ENCODE results near the gene GNAT2.

GNAT2 gene

DNA sequence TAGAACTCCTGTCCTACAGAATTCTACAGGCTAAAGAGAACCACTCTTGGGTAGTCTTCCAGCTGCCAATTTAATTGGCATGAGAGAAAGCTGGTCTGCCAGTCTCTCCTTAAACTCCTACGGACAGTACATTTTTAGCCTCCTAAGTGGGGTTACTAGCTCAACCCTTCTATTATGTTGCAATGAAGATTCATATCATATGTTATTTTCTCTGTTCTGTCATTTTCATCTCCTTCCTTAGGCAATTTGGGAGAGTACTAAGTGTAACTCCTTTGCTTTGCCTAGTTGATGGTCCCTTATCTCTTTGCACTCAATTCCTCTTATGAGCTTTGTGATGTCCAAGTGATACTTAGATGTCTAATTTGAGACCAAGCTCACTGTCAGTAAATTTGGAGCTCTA is 14.0 kb downstream of the GNAT2 start:
- no peak for TF ChIP-seq EZH2phosphoT487 (IDR thresholded peaks at IDR 0.05; ENCODE audit: low read depth)
- H3K4me3 ChIP-seq (ENCODE audit: low read length), result no peak overlapping the region
- H3K36me3 ChIP-seq (replicated peaks; ENCODE audit: low read depth, low read length), result no peaks in the 10 kb centered on the region
- no peak overlapping the region for H3K9ac ChIP-seq (ENCODE audit: low read length)
- H2AFZ ChIP-seq (ENCODE audit: low read depth, low read length), result no peak overlapping the region
- no peaks in the 10 kb centered on the region for H4K20me1 ChIP-seq (ENCODE audit: insufficient read depth, low read length)
- no peak overlapping the region for H3K27ac ChIP-seq (ENCODE audit: low read length)
- no peak overlapping the region for H3K4me2 ChIP-seq (ENCODE audit: low read length)
- H3K9me3 ChIP-seq (ENCODE audit: insufficient read depth, low read length), result no peaks in the 10 kb centered on the region
- no peaks in the 10 kb centered on the region for H3K4me1 ChIP-seq (ENCODE audit: low read length)
- no peaks in the 10 kb centered on the region for H3K79me2 ChIP-seq (ENCODE audit: low read length)
- no peaks in the 10 kb centered on the region for H3K27me3 ChIP-seq (ENCODE audit: low read depth, low read length)

DNA sequence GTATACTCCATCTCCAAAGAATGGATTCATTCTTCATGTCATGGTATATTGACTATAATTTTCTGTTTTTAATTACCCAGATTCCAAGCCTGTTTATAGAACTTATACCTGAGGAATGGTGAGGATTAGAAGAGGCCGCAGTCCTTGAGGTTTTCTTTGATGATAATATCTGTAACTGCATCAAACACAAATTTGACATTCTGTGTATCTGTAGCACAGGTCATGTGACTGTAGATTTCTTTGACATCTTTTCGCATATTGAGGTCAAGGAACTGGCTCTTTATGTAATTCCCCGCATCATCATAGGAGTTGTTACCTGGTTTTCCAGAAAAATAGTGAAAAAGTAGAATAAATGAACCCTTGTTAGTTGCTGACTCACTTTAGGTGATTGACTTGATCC is 16.2 kb downstream of the GNAT2 start:
- Histone ChIP-seq H3K27me3 (ENCODE audit: low read depth, low read length) (no peaks in the 10 kb centered on the region), H3K4me2 (ENCODE audit: low read length) (no peak overlapping the region), H3K27ac (ENCODE audit: low read length) (no peak overlapping the region), H4K20me1 (ENCODE audit: insufficient read depth, low read length) (no peaks in the 10 kb centered on the region), H3K79me2 (ENCODE audit: low read length) (no peaks in the 10 kb centered on the region), H3K4me1 (ENCODE audit: low read length) (no peaks in the 10 kb centered on the region), H3K4me3 (ENCODE audit: low read length) (no peak overlapping the region), H3K9ac (ENCODE audit: low read length) (no peak overlapping the region), H2AFZ (ENCODE audit: low read depth, low read length) (no peak overlapping the region), H3K36me3 (replicated peaks; ENCODE audit: low read depth, low read length) (no peaks in the 10 kb centered on the region), H3K9me3 (ENCODE audit: insufficient read depth, low read length) (no peaks in the 10 kb centered on the region)
- no peak for TF ChIP-seq EZH2phosphoT487 (IDR thresholded peaks at IDR 0.05; ENCODE audit: low read depth)
- TF ChIP-seq, protein P1, sequence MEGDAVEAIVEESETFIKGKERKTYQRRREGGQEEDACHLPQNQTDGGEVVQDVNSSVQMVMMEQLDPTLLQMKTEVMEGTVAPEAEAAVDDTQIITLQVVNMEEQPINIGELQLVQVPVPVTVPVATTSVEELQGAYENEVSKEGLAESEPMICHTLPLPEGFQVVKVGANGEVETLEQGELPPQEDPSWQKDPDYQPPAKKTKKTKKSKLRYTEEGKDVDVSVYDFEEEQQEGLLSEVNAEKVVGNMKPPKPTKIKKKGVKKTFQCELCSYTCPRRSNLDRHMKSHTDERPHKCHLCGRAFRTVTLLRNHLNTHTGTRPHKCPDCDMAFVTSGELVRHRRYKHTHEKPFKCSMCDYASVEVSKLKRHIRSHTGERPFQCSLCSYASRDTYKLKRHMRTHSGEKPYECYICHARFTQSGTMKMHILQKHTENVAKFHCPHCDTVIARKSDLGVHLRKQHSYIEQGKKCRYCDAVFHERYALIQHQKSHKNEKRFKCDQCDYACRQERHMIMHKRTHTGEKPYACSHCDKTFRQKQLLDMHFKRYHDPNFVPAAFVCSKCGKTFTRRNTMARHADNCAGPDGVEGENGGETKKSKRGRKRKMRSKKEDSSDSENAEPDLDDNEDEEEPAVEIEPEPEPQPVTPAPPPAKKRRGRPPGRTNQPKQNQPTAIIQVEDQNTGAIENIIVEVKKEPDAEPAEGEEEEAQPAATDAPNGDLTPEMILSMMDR (IDR thresholded peaks at IDR 0.05; ENCODE audit: low read depth, low read length), result no peak

DNA sequence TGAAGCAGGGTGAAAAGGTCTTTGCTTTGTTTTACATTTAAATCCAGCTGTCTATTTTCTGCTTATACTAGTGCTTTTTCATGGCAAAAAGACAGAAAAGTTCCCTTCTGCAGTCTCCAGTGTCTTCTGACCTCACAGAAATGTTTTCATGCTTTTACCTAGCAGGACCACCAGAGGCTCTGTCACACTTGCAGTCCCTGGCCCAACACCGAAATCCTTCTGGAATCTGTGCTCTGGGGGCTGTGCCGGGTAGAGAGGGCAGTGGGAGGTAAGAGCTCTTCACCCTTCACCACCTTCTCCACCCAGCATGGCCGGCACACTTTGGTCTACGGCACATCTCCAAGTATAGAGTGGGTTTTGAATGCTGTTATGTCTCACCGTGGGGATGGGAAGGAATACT is 20.8 kb downstream of the GNAT2 start:
- peaks cover 5% of the 10 kb centered on the region for H3K36me3 ChIP-seq (replicated peaks; ENCODE audit: low read depth, low read length)
- H3K4me2 ChIP-seq (ENCODE audit: low read length), result no peak overlapping the region
- H3K9ac ChIP-seq (ENCODE audit: low read length), result no peak overlapping the region
- H3K27me3 ChIP-seq (ENCODE audit: low read depth, low read length), result no peaks in the 10 kb centered on the region
- no peak overlapping the region for H2AFZ ChIP-seq (ENCODE audit: low read depth, low read length)
- H3K4me3 ChIP-seq (ENCODE audit: low read length), result no peak overlapping the region
- TF ChIP-seq, protein P1 (IDR thresholded peaks at IDR 0.05; ENCODE audit: low read depth, low read length), result no peak
- no peak for TF ChIP-seq EZH2phosphoT487 (IDR thresholded peaks at IDR 0.05; ENCODE audit: low read depth)
- no peaks in the 10 kb centered on the region for H3K4me1 ChIP-seq (ENCODE audit: low read length)
- H3K79me2 ChIP-seq (ENCODE audit: low read length), result no peaks in the 10 kb centered on the region
- no peaks in the 10 kb centered on the region for H3K9me3 ChIP-seq (ENCODE audit: insufficient read depth, low read length)
- H3K27ac ChIP-seq (ENCODE audit: low read length), result no peak overlapping the region
- H4K20me1 ChIP-seq (ENCODE audit: insufficient read depth, low read length), result no peaks in the 10 kb centered on the region

DNA sequence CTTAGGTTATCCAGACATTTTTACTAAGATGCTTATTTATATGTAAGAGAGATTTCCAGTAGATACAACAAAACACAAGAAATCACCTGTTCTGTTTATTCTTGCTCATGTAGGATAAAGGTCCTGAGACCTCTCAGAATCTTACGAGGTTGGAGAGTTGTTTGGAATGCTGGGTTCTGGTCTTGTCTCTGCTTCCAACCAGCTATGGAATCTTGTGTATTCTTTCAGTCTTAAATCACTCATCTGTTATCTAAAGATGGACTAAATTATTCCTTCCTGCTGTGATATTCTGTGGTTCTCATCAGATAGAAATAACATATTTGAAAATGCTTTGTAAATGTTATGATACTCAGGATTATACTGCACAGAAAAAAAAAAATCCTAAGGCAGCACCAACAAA is 21.3 kb downstream of the GNAT2 start:
- Histone ChIP-seq H4K20me1 (ENCODE audit: insufficient read depth, low read length) (no peaks in the 10 kb centered on the region), H3K4me1 (ENCODE audit: low read length) (no peaks in the 10 kb centered on the region), H2AFZ (ENCODE audit: low read depth, low read length) (no peak overlapping the region), H3K79me2 (ENCODE audit: low read length) (no peaks in the 10 kb centered on the region), H3K36me3 (replicated peaks; ENCODE audit: low read depth, low read length) (peaks cover 6% of the 10 kb centered on the region), H3K9ac (ENCODE audit: low read length) (no peak overlapping the region), H3K4me2 (ENCODE audit: low read length) (no peak overlapping the region), H3K27ac (ENCODE audit: low read length) (no peak overlapping the region), H3K27me3 (ENCODE audit: low read depth, low read length) (no peaks in the 10 kb centered on the region), H3K9me3 (ENCODE audit: insufficient read depth, low read length) (no peaks in the 10 kb centered on the region), H3K4me3 (ENCODE audit: low read length) (no peak overlapping the region)
- TF ChIP-seq EZH2phosphoT487 (IDR thresholded peaks at IDR 0.05; ENCODE audit: low read depth), result no peak

DNA sequence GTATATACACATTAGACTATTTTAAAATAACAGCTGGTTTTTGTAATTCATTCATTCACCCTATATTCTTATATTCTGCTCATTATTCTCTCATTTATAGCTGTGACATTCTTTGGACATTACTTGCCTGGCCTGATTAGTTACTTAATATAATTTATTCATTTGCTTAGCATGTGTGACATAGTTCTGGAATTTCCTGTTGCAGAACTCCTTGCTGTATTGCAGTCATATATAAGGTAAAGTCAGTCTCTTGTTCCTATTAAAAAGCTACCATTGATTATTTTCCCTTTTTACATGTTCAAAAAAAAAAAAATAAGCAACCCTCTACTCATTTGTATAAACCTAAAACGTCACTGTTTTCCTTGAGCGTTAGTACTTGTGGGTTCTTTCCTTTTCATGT is 23.9 kb downstream of the GNAT2 start:
- H3K9ac ChIP-seq (ENCODE audit: low read length), result no peak overlapping the region
- H3K27me3 ChIP-seq (ENCODE audit: low read depth, low read length), result no peaks in the 10 kb centered on the region
- no peak overlapping the region for H3K4me2 ChIP-seq (ENCODE audit: low read length)
- H3K9me3 ChIP-seq (ENCODE audit: insufficient read depth, low read length), result no peaks in the 10 kb centered on the region
- H2AFZ ChIP-seq (ENCODE audit: low read depth, low read length), result no peak overlapping the region
- H3K4me1 ChIP-seq (ENCODE audit: low read length), result no peaks in the 10 kb centered on the region
- peaks cover 9% of the 10 kb centered on the region for H3K36me3 ChIP-seq (replicated peaks; ENCODE audit: low read depth, low read length)
- no peaks in the 10 kb centered on the region for H3K79me2 ChIP-seq (ENCODE audit: low read length)
- TF ChIP-seq EZH2phosphoT487 (IDR thresholded peaks at IDR 0.05; ENCODE audit: low read depth), result no peak
- TF ChIP-seq, protein P1 (IDR thresholded peaks at IDR 0.05; ENCODE audit: low read depth, low read length), result no peak
- no peaks in the 10 kb centered on the region for H4K20me1 ChIP-seq (ENCODE audit: insufficient read depth, low read length)
- H3K27ac ChIP-seq (ENCODE audit: low read length), result no peak overlapping the region
- H3K4me3 ChIP-seq (ENCODE audit: low read length), result no peak overlapping the region

Measured in OCI-LY3 (cell line).